Endothelial cell (in vitro differentiated cells): ENCODE data around the gene MYOF. TPM values are rescaled to one million over a fixed set of nuclear protein-coding genes. Genes with fewer than 3 reads are reported as not detected.

ENCODE experiments used
- DNase-seq: peaks from one replicate; pipeline ENCODE4 v3.0.0; 2021; ENCODE audit warnings: low spot score
- H3K27ac Mint-ChIP-seq: one replicate; pipeline ENCODE4 v1.8.0; 2021; ENCODE audit warnings: mixed read lengths, inconsistent platforms; ENCODE audit not compliant: unreplicated experiment
- H3K27me3 Mint-ChIP-seq: one replicate; pipeline ENCODE4 v1.8.0; 2021; ENCODE audit warnings: mild to moderate bottlenecking, moderate library complexity, mixed read lengths, inconsistent platforms; ENCODE audit not compliant: unreplicated experiment
- H3K36me3 Mint-ChIP-seq: one replicate; pipeline ENCODE4 v1.8.0; 2021; ENCODE audit warnings: mild to moderate bottlenecking, low read depth, mixed read lengths, inconsistent platforms; ENCODE audit not compliant: unreplicated experiment
- H3K4me1 Mint-ChIP-seq: one replicate; pipeline ENCODE4 v1.8.0; 2021; ENCODE audit warnings: mild to moderate bottlenecking, mixed read lengths, inconsistent platforms; ENCODE audit not compliant: unreplicated experiment
- H3K4me3 Mint-ChIP-seq: one replicate; pipeline ENCODE4 v1.8.0; 2021; ENCODE audit warnings: mild to moderate bottlenecking, mixed read lengths, inconsistent platforms; ENCODE audit not compliant: unreplicated experiment
- H3K9me3 Mint-ChIP-seq: one replicate; pipeline ENCODE4 v1.8.0; 2021; ENCODE audit warnings: mixed read lengths, inconsistent platforms; ENCODE audit not compliant: unreplicated experiment
- CTCF ChIP-seq: fragments of 200-600 bp; sonication (generic); IDR thresholded peaks from one replicate; pipeline ENCODE4 v1.5.0; 2021; ENCODE audit warnings: antibody characterized with exemption; ENCODE audit not compliant: unreplicated experiment
- total RNA-seq: library from RNA; stranded (reverse); fragmentation: NEBNext Ultra II Directional; extraction: Animal tissue kit (Norgen Biotek cat#: 25700); gene quantifications from one replicate; pipeline ENCODE4 v1.2.1, GENCODE V29; 2021; ENCODE audit not compliant: unreplicated experiment

The MYOF gene
- total RNA-seq, 1 donor from 2014 or later = 12.4 TPM

- Mint-ChIP-seq H3K27me3 (peaks cover 3% of the 10 kb centered on the region), H3K4me3 (no peak overlapping the region), H3K36me3 (no peaks in the 10 kb centered on the region), H3K9me3 (no peaks in the 10 kb centered on the region), H3K27ac (no peak overlapping the region), H3K4me1 (no peaks in the 10 kb centered on the region)
- no peak for TF ChIP-seq CTCF
- DNase-seq = no peak
These were observed 85.1 kb downstream of the MYOF start for GRCh38 chr10:93397020-93397419.

- TF ChIP-seq CTCF = no peak
- H3K27ac Mint-ChIP-seq = no peak overlapping the region
- no peaks in the 10 kb centered on the region for H3K36me3 Mint-ChIP-seq
- H3K4me1 Mint-ChIP-seq = no peaks in the 10 kb centered on the region
- H3K27me3 Mint-ChIP-seq = no peaks in the 10 kb centered on the region
- no peaks in the 10 kb centered on the region for H3K9me3 Mint-ChIP-seq
- DNase-seq = no peak
- no peak overlapping the region for H3K4me3 Mint-ChIP-seq
These were observed 88.9 kb downstream of the MYOF start for GRCh38 chr10:93393211-93393610.

- no peaks in the 10 kb centered on the region for H3K27me3 Mint-ChIP-seq
- no peak for DNase-seq
- H3K27ac Mint-ChIP-seq = no peak overlapping the region
- no peaks in the 10 kb centered on the region for H3K9me3 Mint-ChIP-seq
- H3K4me3 Mint-ChIP-seq = no peak overlapping the region
- peaks cover 3% of the 10 kb centered on the region for H3K4me1 Mint-ChIP-seq
- no peaks in the 10 kb centered on the region for H3K36me3 Mint-ChIP-seq
- no peak for TF ChIP-seq CTCF
These were observed 90.0 kb downstream of the MYOF start for GRCh38 chr10:93392121-93392520.

GRCh38 chr10:93390306-93391090 lies 91.6 kb downstream of the MYOF start:
- no peak for TF ChIP-seq CTCF
- H3K4me3 Mint-ChIP-seq = no peak overlapping the region
- H3K27ac Mint-ChIP-seq = no peak overlapping the region
- H3K27me3 Mint-ChIP-seq = no peaks in the 10 kb centered on the region
- no peaks in the 10 kb centered on the region for H3K9me3 Mint-ChIP-seq
- no peak for DNase-seq
- H3K4me1 Mint-ChIP-seq = peaks cover 3% of the 10 kb centered on the region
- H3K36me3 Mint-ChIP-seq = no peaks in the 10 kb centered on the region

- H3K4me1 Mint-ChIP-seq = peaks cover 9% of the 10 kb centered on the region
- DNase-seq = no peak
- H3K27me3 Mint-ChIP-seq = no peaks in the 10 kb centered on the region
- no peak overlapping the region for H3K4me3 Mint-ChIP-seq
- H3K36me3 Mint-ChIP-seq = no peaks in the 10 kb centered on the region
- H3K9me3 Mint-ChIP-seq = no peaks in the 10 kb centered on the region
- TF ChIP-seq CTCF = no peak
- H3K27ac Mint-ChIP-seq = no peak overlapping the region
These were observed 95.3 kb downstream of the MYOF start for GRCh38 chr10:93386631-93387369.
